HG02678 (cell line): ENCODE data around the gene CTDP1.
"Not testable (repeated sequence)": the region's sequence is repeated elsewhere in the genome, so short reads cannot be mapped to it uniquely, and the experiment has no call there.

Experiments used
- ATAC-seq: cut with Tn5 transposase; IDR thresholded peaks from one replicate; pipeline ENCODE4 v1.9.1; 2021; ENCODE audit warnings: mild to moderate bottlenecking, moderate library complexity; ENCODE audit not compliant: unreplicated experiment

CTDP1 gene

DNA sequence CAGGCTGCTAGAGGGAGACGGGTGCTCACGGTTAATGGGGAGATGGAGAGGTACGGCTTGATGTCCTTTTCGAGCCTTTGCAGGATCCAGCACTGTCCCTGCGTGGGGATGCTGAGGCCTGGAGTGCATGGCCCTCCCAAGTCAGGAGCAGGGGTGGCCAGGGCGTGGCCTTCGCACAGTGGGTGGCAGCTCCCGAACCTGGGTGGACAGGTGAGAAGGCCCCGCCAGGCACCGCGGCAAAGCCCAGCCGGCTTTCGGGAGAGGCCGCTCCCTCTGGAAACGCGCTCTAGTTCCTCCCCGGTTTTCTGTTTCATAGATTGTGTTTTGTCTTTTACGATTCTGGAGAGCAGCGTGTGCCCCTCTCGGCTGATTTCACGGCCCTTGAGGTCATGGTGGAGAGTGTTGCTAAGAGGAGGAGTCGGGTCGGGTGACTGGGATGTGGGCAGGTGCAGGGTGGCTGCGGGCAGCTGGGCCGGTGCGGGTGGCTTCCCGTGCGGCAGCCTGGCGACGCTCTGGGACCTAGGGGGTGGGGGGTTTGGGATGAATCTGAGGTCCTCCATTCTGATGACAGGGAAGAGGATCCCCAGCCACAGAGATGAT is 39.4 kb downstream of the CTDP1 start:
- ATAC-seq = no peak

- ATAC-seq = not testable (repeated sequence)
These were observed 40.1 kb downstream of the CTDP1 start for GRCh38 chr18:79719478-79720358.

- no peak for ATAC-seq
These were observed 40.7 kb downstream of the CTDP1 start for GRCh38 chr18:79720359-79720733.

DNA sequence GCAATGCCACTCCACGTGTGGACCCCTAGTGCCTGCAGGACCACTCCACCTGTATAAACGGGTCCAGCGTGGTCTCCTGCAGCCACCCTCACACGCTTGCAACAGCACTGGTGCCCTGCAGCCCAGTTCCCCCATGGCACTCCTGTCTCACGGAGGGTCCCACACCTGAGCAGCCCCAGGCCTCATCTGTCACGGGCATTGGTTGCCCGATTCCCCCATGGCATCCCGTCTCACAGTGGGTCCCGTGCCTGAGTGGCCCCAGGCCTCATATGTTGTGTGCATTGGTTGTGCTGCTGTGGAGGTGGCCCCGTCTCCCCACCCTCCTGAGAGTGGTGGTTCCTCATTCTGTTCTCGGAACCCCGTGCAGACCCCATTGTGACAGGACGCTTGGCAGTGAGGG is 43.4 kb downstream of the CTDP1 start:
- no peak for ATAC-seq

DNA sequence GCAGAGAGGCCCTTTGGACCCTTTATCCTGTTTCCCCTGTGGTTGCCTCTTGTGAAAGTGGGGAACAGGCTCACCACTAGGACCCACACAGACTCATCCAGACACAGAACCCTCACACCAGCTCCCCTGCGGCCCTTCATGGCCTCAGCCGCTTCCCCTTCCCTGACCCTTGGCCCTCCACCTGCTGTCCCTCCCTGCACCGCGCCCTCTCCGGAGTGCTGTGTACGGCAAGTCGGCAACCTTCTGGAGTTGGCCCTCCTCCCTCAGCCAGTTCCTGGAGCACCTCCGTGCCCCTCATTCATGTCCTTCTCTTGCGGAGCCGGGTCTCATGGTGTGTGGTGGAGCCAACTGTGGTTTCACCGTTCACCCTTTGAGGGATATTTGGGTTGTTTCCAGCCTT is 44.0 kb downstream of the CTDP1 start:
- no peak for ATAC-seq

DNA sequence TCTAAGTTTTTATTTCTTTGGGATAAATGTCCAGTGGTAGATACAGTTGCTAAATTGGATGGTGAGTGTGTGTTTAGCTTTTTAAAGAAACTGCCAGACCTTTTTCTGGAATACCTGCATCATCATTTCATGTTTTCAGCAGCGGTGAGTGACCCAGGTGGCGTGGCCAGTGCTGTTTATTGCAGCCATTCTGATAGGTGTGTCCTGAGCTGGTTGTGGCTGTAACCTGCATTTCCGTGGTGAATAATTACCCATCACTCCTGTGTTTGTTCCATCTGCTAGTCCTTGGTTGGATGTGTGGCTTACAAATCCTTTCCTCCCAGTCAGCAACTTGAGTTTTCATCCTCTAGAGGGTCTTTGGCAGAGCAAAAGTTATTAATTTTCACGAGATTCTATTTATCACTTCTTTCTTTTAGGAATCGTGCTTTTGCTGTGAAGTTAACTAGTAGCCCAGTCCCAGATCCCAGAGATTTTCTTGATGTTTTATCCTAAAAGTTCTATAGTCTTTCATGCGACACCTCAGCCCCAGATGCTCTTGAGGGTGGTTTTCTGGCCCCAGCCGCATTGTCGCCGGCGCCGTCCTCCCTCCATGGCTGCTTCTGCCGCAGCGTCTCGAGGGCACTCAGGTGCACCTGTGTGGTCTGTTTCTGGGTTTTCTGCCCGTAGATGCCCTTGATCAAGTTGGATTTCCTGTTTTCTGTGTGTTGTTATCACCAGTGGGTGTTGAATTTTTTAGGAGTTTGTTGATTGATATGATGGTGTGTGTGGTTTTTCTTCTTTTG is 44.9 kb downstream of the CTDP1 start:
- ATAC-seq = no peak

- ATAC-seq = no peak
These were observed 45.9 kb downstream of the CTDP1 start for GRCh38 chr18:79725486-79725885.

- ATAC-seq = no peak
These were observed 47.1 kb downstream of the CTDP1 start for GRCh38 chr18:79726721-79727120.

- no peak for ATAC-seq
These were observed 47.6 kb downstream of the CTDP1 start for GRCh38 chr18:79727211-79727610.

DNA sequence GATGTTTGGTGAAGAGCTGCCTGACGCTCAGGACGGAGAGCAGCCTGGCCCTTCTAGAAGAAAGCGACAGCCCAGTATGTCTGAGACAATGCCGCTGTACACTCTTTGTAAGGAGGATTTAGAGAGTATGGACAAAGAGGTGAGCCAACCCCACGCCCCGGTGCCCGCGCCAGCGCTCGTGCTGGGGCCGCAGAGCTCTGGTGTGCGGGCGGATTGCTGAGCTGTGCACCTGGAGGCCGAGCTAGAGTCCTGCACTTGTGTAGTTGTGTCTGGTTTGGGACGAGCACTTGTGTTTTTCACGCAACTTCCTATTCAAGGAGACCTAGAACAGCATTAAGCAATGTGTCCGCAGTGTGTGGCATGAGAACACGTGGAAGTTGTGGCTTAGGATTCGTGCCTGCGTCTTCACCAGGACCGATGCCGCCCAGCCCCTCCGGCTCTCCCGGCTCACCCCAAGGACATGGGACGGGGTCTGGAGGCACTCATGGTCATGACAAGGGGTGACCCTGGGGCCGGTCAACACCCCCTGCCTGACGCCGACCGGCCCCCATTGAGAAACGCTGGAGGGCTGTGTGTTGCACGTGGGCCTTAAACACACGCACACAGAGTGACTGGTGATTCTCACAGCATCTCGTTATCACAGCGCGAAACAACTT is 49.5 kb downstream of the CTDP1 start:
- ATAC-seq = no peak

DNA sequence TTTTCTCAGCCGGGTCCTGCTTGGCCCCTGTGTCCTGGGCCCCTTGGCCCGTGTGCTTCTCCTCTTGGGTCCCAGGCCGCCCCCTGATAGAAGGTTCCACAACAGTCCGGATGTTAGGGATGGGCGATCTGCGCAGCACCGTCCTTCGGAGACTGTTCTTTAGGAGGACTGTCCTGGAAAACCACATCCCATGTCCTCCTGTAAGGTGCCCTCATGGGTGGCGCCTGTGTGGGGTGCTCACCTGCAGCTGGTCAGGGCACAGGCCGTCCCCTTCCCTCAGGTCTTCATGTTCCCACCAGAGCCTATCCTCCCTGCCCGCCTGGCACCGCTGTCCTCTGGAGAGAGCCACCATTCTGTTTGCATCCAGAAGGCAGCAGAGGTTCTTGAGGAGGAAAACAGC is 50.0 kb downstream of the CTDP1 start:
- no peak for ATAC-seq

DNA sequence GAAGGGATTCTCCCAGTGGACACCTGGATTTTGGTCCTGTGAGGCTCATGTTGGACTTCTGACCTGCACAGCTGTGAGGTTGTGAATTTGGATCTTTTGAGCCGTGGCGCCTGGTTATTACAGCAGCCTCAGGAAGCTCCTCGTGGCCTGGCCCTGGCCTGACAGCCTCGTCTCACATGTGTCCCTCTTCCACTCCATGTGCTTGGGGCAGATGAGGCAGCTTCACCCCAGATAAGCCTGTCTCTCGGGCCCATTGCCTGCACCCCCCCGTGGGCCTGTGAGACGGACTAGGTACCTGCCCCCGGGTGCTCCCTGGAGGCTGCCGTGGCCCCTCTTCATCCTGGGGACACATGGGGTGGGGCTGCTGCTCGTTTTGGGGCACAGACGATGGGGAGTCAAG is 51.2 kb downstream of the CTDP1 start:
- ATAC-seq = no peak

GRCh38 chr18:79731881-79732720 is 52.5 kb downstream of the CTDP1 start:
- ATAC-seq = not testable (repeated sequence)

GRCh38 chr18:79732721-79733025 is 53.1 kb downstream of the CTDP1 start:
- no peak for ATAC-seq

DNA sequence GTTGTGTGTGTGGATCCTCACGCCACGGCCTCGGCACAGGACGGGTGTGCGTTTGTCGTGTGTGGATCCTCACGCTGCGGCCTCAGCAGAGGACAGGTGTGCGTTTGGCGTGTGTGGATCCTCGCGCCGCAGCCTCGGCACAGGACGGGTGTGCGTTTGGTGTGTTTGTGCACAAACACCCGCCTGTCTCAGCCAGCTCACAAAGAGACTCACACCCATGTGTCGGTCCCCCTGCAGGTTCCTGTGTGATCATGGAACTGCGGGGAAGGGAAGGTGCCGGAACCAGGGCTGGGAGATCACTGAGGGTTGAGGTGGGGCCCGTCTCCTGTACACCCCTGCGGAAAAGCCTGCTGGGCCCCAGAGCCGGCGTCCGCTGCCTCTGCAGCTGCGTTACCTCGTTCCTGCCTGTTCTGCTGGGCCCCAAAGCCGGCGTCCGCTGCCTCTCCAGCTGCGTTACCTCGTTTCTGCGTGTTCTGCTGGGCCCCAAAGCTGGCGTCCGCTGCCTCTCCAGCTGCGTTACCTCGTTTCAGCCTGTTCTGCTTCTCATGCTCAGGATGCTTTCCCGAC is 53.6 kb downstream of the CTDP1 start:
- ATAC-seq = no peak

- ATAC-seq = no peak
These were observed 54.6 kb downstream of the CTDP1 start for GRCh38 chr18:79733986-79734770.

DNA sequence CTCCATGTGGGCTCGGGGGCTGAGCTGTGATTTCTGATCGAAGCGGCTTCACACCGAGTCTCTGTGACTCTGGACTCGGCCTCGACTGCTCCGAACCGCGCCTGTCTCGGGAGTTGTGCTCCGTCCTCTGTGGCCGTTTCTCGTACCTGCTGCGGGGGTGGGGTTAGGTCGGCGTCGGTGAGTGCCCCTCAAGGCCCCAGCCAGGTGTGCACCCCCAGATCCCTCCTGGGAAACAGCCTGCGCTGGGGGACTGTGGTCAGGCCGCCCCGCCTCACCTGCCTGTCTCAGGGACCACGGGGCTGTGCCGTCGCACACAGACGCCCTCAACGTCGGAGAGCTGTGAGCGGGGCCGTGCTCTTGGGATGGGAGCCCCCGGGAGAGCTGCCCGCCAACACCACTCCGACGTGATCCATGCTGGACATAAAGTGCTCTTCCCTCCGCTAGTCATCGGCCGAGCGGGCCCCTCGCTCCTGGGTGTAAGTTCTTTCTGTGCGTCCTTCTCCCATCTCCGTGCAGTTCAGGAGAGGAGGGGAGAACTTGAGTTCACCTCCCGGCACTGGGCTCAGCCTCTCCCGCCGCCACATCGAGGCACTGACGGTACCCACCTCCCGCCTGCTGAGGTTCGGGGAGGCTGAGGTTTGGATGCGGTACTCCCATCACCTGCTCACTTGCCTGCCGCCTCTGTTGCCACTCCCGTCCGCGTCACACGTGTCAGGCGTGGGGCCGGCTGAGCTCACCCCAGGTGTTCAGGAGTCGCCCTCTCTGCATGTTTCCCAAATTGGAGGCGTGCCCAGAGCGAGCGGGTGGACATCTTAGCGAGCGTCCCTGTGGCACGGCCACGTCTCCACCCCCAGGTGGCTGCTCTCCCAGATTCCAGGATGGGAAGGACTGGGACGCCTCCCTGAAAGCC is 55.7 kb downstream of the CTDP1 start:
- no peak for ATAC-seq

DNA sequence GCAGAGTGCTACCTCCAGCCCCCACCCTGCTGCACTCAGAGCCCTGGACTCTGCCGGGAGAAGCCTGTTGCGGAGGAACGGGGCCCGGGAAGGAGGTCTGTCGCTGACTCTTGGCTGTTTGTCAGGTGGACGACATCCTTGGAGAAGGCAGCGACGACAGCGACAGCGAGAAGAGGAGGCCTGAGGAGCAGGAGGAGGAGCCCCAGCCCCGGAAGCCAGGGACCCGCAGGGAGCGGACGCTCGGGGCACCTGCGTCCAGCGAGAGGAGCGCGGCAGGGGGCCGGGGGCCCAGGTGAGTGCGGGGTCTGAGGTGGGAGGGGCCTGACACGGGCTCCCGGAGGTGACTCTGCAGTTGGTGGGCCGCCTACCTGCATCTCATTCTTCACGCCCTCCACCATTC is 56.6 kb downstream of the CTDP1 start:
- ATAC-seq = no peak
